B cell (primary cell): ENCODE measurements around the gene RNF183. TPM values are rescaled to one million over a fixed set of nuclear protein-coding genes. Genes with fewer than 3 reads are reported as not detected.

ENCODE experiments used
- ATAC-seq: fragments of 200-7000 bp; cut with Tn5 transposase; one replicate; pipeline ENCODE4 v1.10.0; 2021; ENCODE audit warnings: low read depth, mild to moderate bottlenecking, moderate number of reproducible peaks, moderate library complexity
- CTCF ChIA-PET: fragments of 350-600 bp; sonication (Branson Sonifier 250); formaldehyde crosslinking; loops from one replicate; lab custom pipeline; 2021; ENCODE audit warnings: antibody characterized with exemption, inconsistent platforms; lab: Charles Lee
- POLR2A ChIA-PET: fragments of 350-600 bp; sonication (Branson Sonifier 250); formaldehyde crosslinking; loops from one replicate; lab custom pipeline; 2021; ENCODE audit warnings: antibody characterized with exemption; lab: Charles Lee
- DNase-seq: peaks from one replicate; pipeline ENCODE4 v3.0.0; 2013
- H2AFZ ChIP-seq: 2 replicates; pipeline ENCODE4 v1.6.1; 2012; ENCODE audit warnings: mild to moderate bottlenecking, low read depth, low read length; ENCODE audit not compliant: insufficient read depth, poor library complexity, severe bottlenecking
- H3K27ac ChIP-seq, 2 donors: 1 replicate in 1 of 2; 2 replicates in 1 of 2; pipeline ENCODE4 v1.5.1; 2012 to 2013; ENCODE audit warnings: low read length in 2 of 2, mild to moderate bottlenecking in 2 of 2, moderate library complexity in 1 of 2
- H3K27me3 ChIP-seq, 4 experiments: fragments of 200-600 bp in 1 of 4; sonication (generic) in 1 of 4; replicated peaks in 1 of 4; 1 replicate in 2 of 4; 2 replicates in 2 of 4; pipeline versions ENCODE4 v1.6.1 to v1.7.0; 2013 to 2016; ENCODE audit warnings: low read length in 3 of 4, mild to moderate bottlenecking in 2 of 4, mixed read lengths in 1 of 4, moderate library complexity in 1 of 4; ENCODE audit not compliant: insufficient read depth in 4 of 4, control insufficient read depth in 3 of 4; ENCODE audit errors: control extremely low read depth in 1 of 4
- H3K36me3 ChIP-seq, 2 experiments: replicated peaks in 1 of 2; 1 replicate in 1 of 2; 2 replicates in 1 of 2; pipeline versions ENCODE4 v1.6.1 to v1.7.1; 2013; ENCODE audit warnings: low read length in 1 of 2; ENCODE audit not compliant: insufficient read depth in 2 of 2, control insufficient read depth in 1 of 2; ENCODE audit errors: control extremely low read depth in 1 of 2, extremely low read depth in 1 of 2
- H3K4me1 ChIP-seq, 2 donors: fragments of 200-600 bp in 1 of 2; sonication (generic) in 1 of 2; 1 replicate in 1 of 2; 2 replicates in 1 of 2; pipeline versions ENCODE4 v1.5.1 to v1.6.1; 2013 to 2017; ENCODE audit warnings: low read length in 2 of 2; ENCODE audit not compliant: control insufficient read depth in 2 of 2, insufficient read depth in 2 of 2
- H3K4me2 ChIP-seq: replicated peaks from 2 replicates; pipeline ENCODE3; 2012; ENCODE audit warnings: mild to moderate bottlenecking, low read depth, low read length; ENCODE audit not compliant: poor library complexity, severe bottlenecking
- H3K4me3 ChIP-seq, 5 experiments: fragments of 200-600 bp in 1 of 5; sonication (generic) in 1 of 5; 1 replicate in 3 of 5; 2 replicates in 2 of 5; pipeline versions ENCODE4 v1.5.1 to v1.7.0; 2011 to 2016; ENCODE audit warnings: low read length in 4 of 5, mild to moderate bottlenecking in 4 of 5, low read depth in 2 of 5, control low read depth in 1 of 5, moderate library complexity in 1 of 5; ENCODE audit not compliant: insufficient read depth in 1 of 5; ENCODE audit errors: control extremely low read depth in 1 of 5, extremely low read depth in 1 of 5
- H3K79me2 ChIP-seq: fragments of 200-600 bp; sonication (generic); one replicate; pipeline ENCODE4 v1.6.0; 2016; ENCODE audit warnings: low read length; ENCODE audit not compliant: control insufficient read depth, insufficient read depth
- H3K9ac ChIP-seq: fragments of 200-600 bp; sonication (generic); 2 replicates; pipeline ENCODE4 v1.6.1; 2017; ENCODE audit warnings: mild to moderate bottlenecking, low read length, moderate library complexity
- H3K9me3 ChIP-seq, 3 donors: one replicate each; pipeline versions ENCODE4 v1.6.1 to v1.7.1; 2013; ENCODE audit warnings: low read length in 2 of 3; ENCODE audit not compliant: control insufficient read depth in 2 of 3, insufficient read depth in 1 of 3; ENCODE audit errors: control extremely low read depth in 1 of 3
- H4K20me1 ChIP-seq: 2 replicates; pipeline ENCODE4 v1.6.0; 2012; ENCODE audit warnings: mild to moderate bottlenecking, low read length; ENCODE audit not compliant: insufficient read depth, control insufficient read depth, poor library complexity, severe bottlenecking
- H3K27ac Mint-ChIP-seq: one replicate; pipeline ENCODE4 v1.8.0; 2021; ENCODE audit warnings: mixed read lengths
- H3K27me3 Mint-ChIP-seq: one replicate; pipeline ENCODE4 v1.8.0; 2021; ENCODE audit warnings: mixed read lengths
- H3K4me1 Mint-ChIP-seq: one replicate; pipeline ENCODE4 v1.8.0; 2021; ENCODE audit warnings: mixed read lengths
- H3K4me3 Mint-ChIP-seq: one replicate; pipeline ENCODE4 v1.8.0; 2021; ENCODE audit warnings: mixed read lengths
- H3K9me3 Mint-ChIP-seq: one replicate; pipeline ENCODE4 v1.8.0; 2022; ENCODE audit warnings: mixed read lengths; ENCODE audit not compliant: insufficient read depth
- EZH2 ChIP-seq: IDR thresholded peaks from 2 replicates; pipeline ENCODE4 v1.6.1; 2012; ENCODE audit warnings: borderline replicate concordance, low read depth, mild to moderate bottlenecking, moderate library complexity, low read length; ENCODE audit not compliant: insufficient read depth, poor library complexity, severe bottlenecking
- WGBS: methylation state at CpG from one replicate; pipeline ENCODE4 v1.1.5; 2013; ENCODE audit warnings: missing lambda C conversion rate; ENCODE audit not compliant: insufficient coverage; 5-methylcytosine and 5-hydroxymethylcytosine counted together
- intact Hi-C: fragments of 100-400 bp; cut with micrococcal nuclease; formaldehyde crosslinking; loops from one replicate; pipeline ENCODE4 v1.10.0; 2022
- polyA plus RNA-seq: library from polyadenylated mRNA; depleted of rRNA; stranded (reverse); fragments of >200 nt; gene quantifications from 2 replicates; pipeline ENCODE4 v1.2.3, GENCODE V29; 2012
- total RNA-seq, 2 donors: library from RNA; stranded (reverse); fragments of 120-200 nt in 1 of 2; gene quantifications; 1 replicate in 1 of 2; 2 replicates in 1 of 2; pipeline versions ENCODE4 v1.2.3 to v1.2.4, GENCODE V29; 2013 to 2022
- TF ChIP-seq, protein P1 (sequence below): fragments of 200-600 bp; IDR thresholded peaks from one replicate; pipeline ENCODE4 v1.8.0; 2022; ENCODE audit warnings: antibody characterized with exemption, mild to moderate bottlenecking

The RNF183 gene
- total and polyA plus RNA-seq, 2 donors (not counting 1 experiment from before 2014, with no cell fraction given): 0.04 TPM; not detected in 1

DNA sequence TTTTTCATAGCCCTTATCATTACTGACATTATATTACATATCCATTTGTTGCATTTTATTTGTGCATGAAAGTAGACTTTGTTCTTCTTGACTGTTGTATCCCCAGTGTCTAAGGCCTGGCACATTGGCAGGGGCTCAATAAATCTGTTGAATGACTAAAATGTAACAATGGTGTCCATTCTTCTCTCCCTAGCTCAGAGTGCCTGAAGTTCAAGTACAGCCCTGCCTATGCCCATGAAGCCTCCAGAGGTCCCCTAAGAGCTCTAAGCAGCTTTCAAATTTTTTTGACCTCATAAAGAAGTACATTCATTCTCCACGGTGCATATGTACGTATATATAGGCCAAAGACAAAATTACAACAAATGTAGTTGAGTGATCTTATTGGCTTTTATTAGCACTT lies 42.0 kb upstream of the RNF183 start:
- CTCF ChIA-PET: no interaction called here
- no peaks in the 10 kb centered on the region for H3K9me3 Mint-ChIP-seq

DNA sequence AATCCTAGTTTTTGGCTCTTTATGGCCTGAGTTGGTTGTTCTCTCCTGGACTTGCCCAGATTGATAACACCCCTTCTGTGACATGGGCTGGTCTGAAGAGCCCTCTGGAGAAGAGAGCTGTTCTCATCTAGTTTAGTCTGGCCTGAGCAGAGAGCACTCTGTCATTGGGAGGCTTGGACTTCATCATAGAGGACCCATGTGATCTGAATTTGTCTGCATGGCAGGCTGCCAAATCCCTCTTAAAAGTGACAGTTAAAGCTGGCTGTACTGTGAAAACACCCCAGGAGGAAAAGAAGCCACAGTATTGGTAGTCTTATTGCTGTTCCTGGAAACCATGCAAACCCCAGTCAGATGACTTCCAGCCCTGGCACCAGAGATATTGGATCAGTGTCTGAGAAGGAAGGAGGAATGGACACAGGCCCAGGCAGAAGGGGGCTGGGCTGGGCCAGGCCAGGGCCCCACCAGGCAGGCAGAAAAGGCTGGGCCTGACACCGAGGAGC lies 40.6 kb upstream of the RNF183 start:
- Histone ChIP-seq H3K9ac (no peak overlapping the region), H3K36me3 (no peaks in the 10 kb centered on the region), H2AFZ (peak overlapping the region; percentile 15), H3K9me3 (no peaks in the 10 kb centered on the region), H3K79me2 (no peaks in the 10 kb centered on the region), H3K4me1 (peaks cover 8 to 12% of the 10 kb centered on the region in 2 donors), H4K20me1 (no peaks in the 10 kb centered on the region), H3K27me3 (no peaks in the 10 kb centered on the region), H3K4me2 (no peak overlapping the region), H3K27ac (no peak overlapping the region), H3K4me3 (no peak overlapping the region)
- ChIA-PET CTCF (no interaction called here), POLR2A (no interaction called here)
- intact Hi-C loops: no loop called here
- H3K27me3 Mint-ChIP-seq: peaks cover 4% of the 10 kb centered on the region
- H3K9me3 Mint-ChIP-seq: no peaks in the 10 kb centered on the region
- DNase-seq (no peak), ATAC-seq (no peak)
- H3K4me3 Mint-ChIP-seq: no peak overlapping the region
- peaks cover 16% of the 10 kb centered on the region for H3K4me1 Mint-ChIP-seq
- TF ChIP-seq, protein P1, sequence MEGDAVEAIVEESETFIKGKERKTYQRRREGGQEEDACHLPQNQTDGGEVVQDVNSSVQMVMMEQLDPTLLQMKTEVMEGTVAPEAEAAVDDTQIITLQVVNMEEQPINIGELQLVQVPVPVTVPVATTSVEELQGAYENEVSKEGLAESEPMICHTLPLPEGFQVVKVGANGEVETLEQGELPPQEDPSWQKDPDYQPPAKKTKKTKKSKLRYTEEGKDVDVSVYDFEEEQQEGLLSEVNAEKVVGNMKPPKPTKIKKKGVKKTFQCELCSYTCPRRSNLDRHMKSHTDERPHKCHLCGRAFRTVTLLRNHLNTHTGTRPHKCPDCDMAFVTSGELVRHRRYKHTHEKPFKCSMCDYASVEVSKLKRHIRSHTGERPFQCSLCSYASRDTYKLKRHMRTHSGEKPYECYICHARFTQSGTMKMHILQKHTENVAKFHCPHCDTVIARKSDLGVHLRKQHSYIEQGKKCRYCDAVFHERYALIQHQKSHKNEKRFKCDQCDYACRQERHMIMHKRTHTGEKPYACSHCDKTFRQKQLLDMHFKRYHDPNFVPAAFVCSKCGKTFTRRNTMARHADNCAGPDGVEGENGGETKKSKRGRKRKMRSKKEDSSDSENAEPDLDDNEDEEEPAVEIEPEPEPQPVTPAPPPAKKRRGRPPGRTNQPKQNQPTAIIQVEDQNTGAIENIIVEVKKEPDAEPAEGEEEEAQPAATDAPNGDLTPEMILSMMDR: no peak
- TF ChIP-seq EZH2: no peak
- WGBS: no CpG with 5 or more reads among the region's 1 CpG
- no peak overlapping the region for H3K27ac Mint-ChIP-seq

More for the DNA sequence above, 42.0 kb upstream of the RNF183 start:
- intact Hi-C loops: no loop called here
- TF ChIP-seq, protein P1: no peak
- TF ChIP-seq EZH2: no peak
- H3K4me1 ChIP-seq: peaks cover 12 to 13% of the 10 kb centered on the region in 2 donors
- no peaks in the 10 kb centered on the region for H3K79me2 ChIP-seq
- Mint-ChIP-seq H3K4me3 (no peak overlapping the region), H3K27me3 (peaks cover 4% of the 10 kb centered on the region), H3K27ac (no peak overlapping the region), H3K4me1 (peaks cover 19% of the 10 kb centered on the region)
- H3K27ac ChIP-seq: no peak overlapping the region
- ATAC-seq: no peak
- H2AFZ ChIP-seq: no peak overlapping the region
- H3K9me3 ChIP-seq: no peaks in the 10 kb centered on the region
- no peak overlapping the region for H3K9ac ChIP-seq
- H3K36me3 ChIP-seq: no peaks in the 10 kb centered on the region
- no CpG with 5 or more reads among the region's 2 CpGs for WGBS
- H3K4me3 ChIP-seq: no peak overlapping the region
- peaks cover 0 to 5% (median 1%) of the 10 kb centered on the region in 4 experiments for H3K27me3 ChIP-seq
- POLR2A ChIA-PET: no interaction called here
- no peak for DNase-seq
- no peaks in the 10 kb centered on the region for H4K20me1 ChIP-seq
- H3K4me2 ChIP-seq: no peak overlapping the region
